HL-60 (cell line): ENCODE results near the gene XYLT1.
A peak's percentile ranks its signal among the peaks of the same experiment; 100 is the strongest.

Experiments used
- DNase-seq, 2 experiments: peaks; one replicate each; pipeline ENCODE4 v3.0.0-alpha.2; 2010 to 2020; ENCODE audit warnings: low read depth in 1 of 2, low spot score in 1 of 2
- H3K27ac ChIP-seq: fragments of 250-450 bp; sonication (Bioruptor Pico); replicated peaks from 2 replicates; pipeline ENCODE4 v1.5.1; 2020; ENCODE audit warnings: mild to moderate bottlenecking, moderate library complexity
- H3K27me3 ChIP-seq: fragments of 250-450 bp; sonication (Bioruptor Pico); 2 replicates; pipeline ENCODE4 v1.5.1; 2021; ENCODE audit warnings: mild to moderate bottlenecking, moderate library complexity; ENCODE audit not compliant: insufficient read depth, poor library complexity, severe bottlenecking
- H3K4me3 ChIP-seq: replicated peaks from 2 replicates; pipeline ENCODE4 v1.5.1; 2011; ENCODE audit warnings: mild to moderate bottlenecking, control low read depth, low read length; ENCODE audit not compliant: insufficient read depth
- GABPA ChIP-seq: IDR thresholded peaks from 2 replicates; pipeline ENCODE4 v1.6.1; 2012; ENCODE audit warnings: low read depth
- POLR2AphosphoS5 ChIP-seq: IDR thresholded peaks from 2 replicates; pipeline ENCODE4 v1.6.1; 2012; ENCODE audit warnings: low read depth
- SPI1 ChIP-seq: IDR thresholded peaks from 2 replicates; pipeline ENCODE4 v1.6.1; 2012; ENCODE audit warnings: low read depth, mild to moderate bottlenecking, borderline replicate concordance
- TF ChIP-seq, protein P1 (sequence below): IDR thresholded peaks from 2 replicates; pipeline ENCODE4 v1.6.1; 2012; ENCODE audit warnings: low read depth; ENCODE audit not compliant: insufficient replicate concordance
- TF ChIP-seq, protein P2 (sequence below): IDR thresholded peaks from one replicate; pipeline ENCODE4 v1.5.1; 2011; ENCODE audit warnings: low read length, control low read depth, inconsistent platforms; ENCODE audit not compliant: insufficient read depth

XYLT1 gene

DNA sequence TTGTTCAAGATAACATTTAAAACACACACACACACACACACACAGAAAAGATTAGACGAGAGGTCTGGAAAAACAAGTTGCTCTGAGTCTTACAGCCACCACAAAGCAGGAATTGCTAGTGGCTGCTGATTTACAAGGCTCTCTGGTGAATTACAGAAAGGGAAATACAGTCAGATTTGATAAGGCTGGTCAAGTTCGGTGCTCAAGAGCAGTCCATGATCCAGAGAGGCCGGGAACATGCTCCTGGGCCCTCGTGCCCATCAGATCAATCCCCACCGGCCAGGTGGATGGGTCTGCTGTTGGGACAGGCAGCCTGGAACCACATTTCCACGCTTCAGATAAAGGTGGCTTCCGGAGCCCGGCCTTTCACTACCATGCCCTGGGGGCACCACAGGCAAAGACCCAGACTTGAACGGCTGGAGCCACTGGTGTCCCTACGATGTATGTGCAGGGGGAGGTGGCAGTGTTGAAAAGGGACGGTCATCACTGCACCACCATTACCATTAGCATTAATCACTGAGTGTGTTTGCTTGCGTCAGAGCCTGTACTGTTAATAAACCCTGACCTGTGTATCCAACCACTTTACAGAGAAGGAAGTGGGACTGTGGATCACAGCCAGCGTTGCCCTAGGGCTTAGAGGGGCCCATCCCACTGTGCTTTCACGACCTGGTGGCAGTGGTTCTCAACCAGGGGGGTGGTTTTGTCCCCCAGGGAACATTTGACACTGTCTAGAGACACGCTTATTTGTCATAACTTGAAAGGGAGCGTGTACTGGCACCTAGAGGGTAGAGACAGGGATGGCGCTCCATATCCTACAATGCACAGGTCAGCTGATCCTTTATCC, 95.1 kb downstream of the XYLT1 start:
- H3K27ac ChIP-seq, result peak overlapping the region; percentile 6; the same call in 1 of the 2 replicates
- H3K27me3 ChIP-seq, result no peaks in the 10 kb centered on the region
- no peak; the same call in 1 of the 2 replicates for TF ChIP-seq SPI1
- no peak for TF ChIP-seq GABPA
- peak in 1 of 2 experiments; percentile 60 for DNase-seq
- no peak overlapping the region for H3K4me3 ChIP-seq

DNA sequence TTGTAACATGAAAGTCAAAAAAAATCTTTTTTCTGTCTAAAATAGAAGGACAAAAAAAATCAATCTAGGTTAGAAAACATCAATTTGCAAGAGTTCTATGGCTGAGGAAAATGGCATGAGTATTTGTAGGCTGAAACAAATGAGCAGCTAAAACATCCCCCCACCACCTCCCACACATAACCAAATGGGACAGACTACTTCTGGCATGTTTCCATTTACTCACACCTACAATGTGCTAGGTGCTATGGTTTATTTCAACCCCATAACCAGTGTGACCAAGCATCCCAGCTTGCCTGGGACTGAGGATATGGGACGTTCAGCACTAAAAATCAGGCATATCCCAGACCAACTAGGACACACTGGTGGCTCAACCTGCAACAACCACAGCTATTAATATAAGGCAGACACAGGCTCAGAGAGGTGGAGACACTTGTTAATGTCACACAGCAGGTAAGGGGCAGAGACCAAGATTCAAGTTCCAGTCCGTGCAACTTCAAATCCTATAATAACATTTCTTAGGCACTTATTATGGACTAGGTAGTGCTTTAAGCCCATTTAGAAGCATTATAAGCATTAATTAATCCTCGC, 96.0 kb downstream of the XYLT1 start:
- Histone ChIP-seq H3K27me3 (no peaks in the 10 kb centered on the region), H3K4me3 (no peak overlapping the region), H3K27ac (no peak overlapping the region)
- TF ChIP-seq GABPA, result no peak
- no peak for TF ChIP-seq SPI1
- no peak for TF ChIP-seq POLR2AphosphoS5
- TF ChIP-seq, protein P1, sequence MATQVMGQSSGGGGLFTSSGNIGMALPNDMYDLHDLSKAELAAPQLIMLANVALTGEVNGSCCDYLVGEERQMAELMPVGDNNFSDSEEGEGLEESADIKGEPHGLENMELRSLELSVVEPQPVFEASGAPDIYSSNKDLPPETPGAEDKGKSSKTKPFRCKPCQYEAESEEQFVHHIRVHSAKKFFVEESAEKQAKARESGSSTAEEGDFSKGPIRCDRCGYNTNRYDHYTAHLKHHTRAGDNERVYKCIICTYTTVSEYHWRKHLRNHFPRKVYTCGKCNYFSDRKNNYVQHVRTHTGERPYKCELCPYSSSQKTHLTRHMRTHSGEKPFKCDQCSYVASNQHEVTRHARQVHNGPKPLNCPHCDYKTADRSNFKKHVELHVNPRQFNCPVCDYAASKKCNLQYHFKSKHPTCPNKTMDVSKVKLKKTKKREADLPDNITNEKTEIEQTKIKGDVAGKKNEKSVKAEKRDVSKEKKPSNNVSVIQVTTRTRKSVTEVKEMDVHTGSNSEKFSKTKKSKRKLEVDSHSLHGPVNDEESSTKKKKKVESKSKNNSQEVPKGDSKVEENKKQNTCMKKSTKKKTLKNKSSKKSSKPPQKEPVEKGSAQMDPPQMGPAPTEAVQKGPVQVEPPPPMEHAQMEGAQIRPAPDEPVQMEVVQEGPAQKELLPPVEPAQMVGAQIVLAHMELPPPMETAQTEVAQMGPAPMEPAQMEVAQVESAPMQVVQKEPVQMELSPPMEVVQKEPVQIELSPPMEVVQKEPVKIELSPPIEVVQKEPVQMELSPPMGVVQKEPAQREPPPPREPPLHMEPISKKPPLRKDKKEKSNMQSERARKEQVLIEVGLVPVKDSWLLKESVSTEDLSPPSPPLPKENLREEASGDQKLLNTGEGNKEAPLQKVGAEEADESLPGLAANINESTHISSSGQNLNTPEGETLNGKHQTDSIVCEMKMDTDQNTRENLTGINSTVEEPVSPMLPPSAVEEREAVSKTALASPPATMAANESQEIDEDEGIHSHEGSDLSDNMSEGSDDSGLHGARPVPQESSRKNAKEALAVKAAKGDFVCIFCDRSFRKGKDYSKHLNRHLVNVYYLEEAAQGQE, result no peak
- TF ChIP-seq, protein P2, sequence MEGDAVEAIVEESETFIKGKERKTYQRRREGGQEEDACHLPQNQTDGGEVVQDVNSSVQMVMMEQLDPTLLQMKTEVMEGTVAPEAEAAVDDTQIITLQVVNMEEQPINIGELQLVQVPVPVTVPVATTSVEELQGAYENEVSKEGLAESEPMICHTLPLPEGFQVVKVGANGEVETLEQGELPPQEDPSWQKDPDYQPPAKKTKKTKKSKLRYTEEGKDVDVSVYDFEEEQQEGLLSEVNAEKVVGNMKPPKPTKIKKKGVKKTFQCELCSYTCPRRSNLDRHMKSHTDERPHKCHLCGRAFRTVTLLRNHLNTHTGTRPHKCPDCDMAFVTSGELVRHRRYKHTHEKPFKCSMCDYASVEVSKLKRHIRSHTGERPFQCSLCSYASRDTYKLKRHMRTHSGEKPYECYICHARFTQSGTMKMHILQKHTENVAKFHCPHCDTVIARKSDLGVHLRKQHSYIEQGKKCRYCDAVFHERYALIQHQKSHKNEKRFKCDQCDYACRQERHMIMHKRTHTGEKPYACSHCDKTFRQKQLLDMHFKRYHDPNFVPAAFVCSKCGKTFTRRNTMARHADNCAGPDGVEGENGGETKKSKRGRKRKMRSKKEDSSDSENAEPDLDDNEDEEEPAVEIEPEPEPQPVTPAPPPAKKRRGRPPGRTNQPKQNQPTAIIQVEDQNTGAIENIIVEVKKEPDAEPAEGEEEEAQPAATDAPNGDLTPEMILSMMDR, result no peak
- DNase-seq, result no peak

DNA sequence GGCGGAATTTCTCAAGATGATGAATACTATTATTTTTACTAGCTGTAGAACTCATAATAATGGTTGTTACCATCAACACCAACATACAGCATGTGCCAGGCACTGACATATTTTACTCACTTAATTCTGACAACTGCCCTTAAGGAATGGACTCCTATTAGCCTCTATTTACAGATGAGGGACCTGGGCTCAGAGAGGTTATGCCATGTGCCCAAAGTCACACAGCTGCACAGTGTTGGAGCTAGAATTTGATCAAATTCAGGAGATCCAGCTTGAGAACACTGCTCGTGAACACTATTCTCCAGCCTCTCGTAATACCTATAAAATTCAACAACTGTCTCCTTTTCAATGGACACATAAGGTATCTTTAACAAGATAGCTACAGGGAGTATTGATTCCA, 97.2 kb downstream of the XYLT1 start:
- Histone ChIP-seq H3K27ac (no peak overlapping the region), H3K27me3 (no peaks in the 10 kb centered on the region), H3K4me3 (no peak overlapping the region)
- DNase-seq, result no peak
- no peak for TF ChIP-seq POLR2AphosphoS5
- TF ChIP-seq, protein P1, result no peak
- TF ChIP-seq, protein P2, result no peak
- TF ChIP-seq SPI1, result no peak
- TF ChIP-seq GABPA, result no peak

DNA sequence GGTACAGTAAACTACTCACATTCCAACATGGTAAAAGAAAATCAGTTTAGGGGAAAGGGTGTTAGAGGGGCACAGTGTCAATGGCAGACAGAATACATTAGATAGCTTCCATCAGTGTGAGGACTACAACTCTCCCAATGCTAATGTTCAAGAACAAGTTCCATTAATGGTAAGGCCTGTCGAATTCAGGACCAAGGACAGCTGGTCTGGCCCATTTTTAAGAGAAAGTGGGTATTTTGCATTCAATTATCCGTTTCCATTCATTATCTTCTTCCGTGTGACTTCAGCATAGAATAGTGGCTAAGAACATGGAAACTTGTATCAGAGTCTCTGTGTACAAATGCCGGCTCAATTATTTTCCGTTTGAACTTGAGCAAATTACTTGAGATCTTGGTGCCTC, 98.4 kb downstream of the XYLT1 start:
- TF ChIP-seq SPI1, result no peak
- TF ChIP-seq, protein P1, result peak; percentile 95
- no peaks in the 10 kb centered on the region for H3K27me3 ChIP-seq
- no peak overlapping the region for H3K4me3 ChIP-seq
- no peak overlapping the region for H3K27ac ChIP-seq
- no peak for DNase-seq
